Glomerular endothelial cell (primary cell): Measurements from ENCODE around the gene NRARP. TPM values are rescaled to one million over a fixed set of nuclear protein-coding genes. Genes with fewer than 3 reads are reported as not detected.

Experiments used
- total RNA-seq: library from RNA; depleted of rRNA; stranded (reverse); fragments of >200 nt; gene quantifications from 2 replicates; pipeline ENCODE4 v1.2.3, GENCODE V29; 2015

Gene NRARP
- total RNA-seq, 1 donor from 2014 or later: 188 TPM

Other genes starting within 250 kb of the NRARP start
- not detected in 2 replicates for gene ENTPD2, start 248.2 kb downstream of the NRARP start, total RNA-seq
- 6.1 and 6.7 TPM in 2 replicates for gene SAPCD2, start 231.7 kb downstream of the NRARP start, total RNA-seq
- gene UAP1L1, start 224.8 kb downstream of the NRARP start, total RNA-seq: 17.2 and 30.3 TPM in 2 replicates
- gene MAN1B1, start 215.3 kb downstream of the NRARP start, total RNA-seq: 109 and 118 TPM in 2 replicates
- gene DPP7, start 187.5 kb downstream of the NRARP start, total RNA-seq: 154 and 167 TPM in 2 replicates
- gene GRIN1, start 163.1 kb downstream of the NRARP start, total RNA-seq: not detected in 2 replicates
- not detected in 2 replicates for gene LRRC26, start 132.2 kb downstream of the NRARP start, total RNA-seq
- not detected in 2 replicates for gene TMEM210, start 130.2 kb downstream of the NRARP start, total RNA-seq
- gene ANAPC2, start 113.7 kb downstream of the NRARP start, total RNA-seq: 22.9 and 34.2 TPM in 2 replicates
- 91.8 and 109 TPM in 2 replicates for gene SSNA1, start 113.6 kb downstream of the NRARP start, total RNA-seq
- 10.0 and 10.8 TPM in 2 replicates for gene TPRN, start 101.5 kb downstream of the NRARP start, total RNA-seq
- 24.3 and 32.1 TPM in 2 replicates for gene TMEM203, start 96.6 kb downstream of the NRARP start, total RNA-seq
- 10.3 and 12.8 TPM in 2 replicates for gene NDOR1, start 96.6 kb downstream of the NRARP start, total RNA-seq
- gene RNF208, start 80.0 kb downstream of the NRARP start, total RNA-seq: 0.76 and 2.9 TPM in 2 replicates
- 0.41 and 0.78 TPM in 2 replicates for gene CYSRT1, start 77.1 kb downstream of the NRARP start, total RNA-seq
- gene RNF224, start 74.8 kb downstream of the NRARP start, total RNA-seq: not detected in 2 replicates
- gene SLC34A3, start 71.4 kb downstream of the NRARP start, total RNA-seq: not detected in 2 replicates
- 400 and 427 TPM in 2 replicates for gene TUBB4B, start 61.0 kb downstream of the NRARP start, total RNA-seq
- not detected in 2 replicates for gene STPG3, start 51.0 kb downstream of the NRARP start, total RNA-seq
- 48.5 and 63.0 TPM in 2 replicates for gene NELFB, start 46.9 kb downstream of the NRARP start, total RNA-seq
- 59.7 and 81.4 TPM in 2 replicates for gene TOR4A, start 24.5 kb downstream of the NRARP start, total RNA-seq
- gene EXD3, start 120.9 kb upstream of the NRARP start, total RNA-seq: 20.9 and 32.6 TPM in 2 replicates
- gene NOXA1, start 121.1 kb upstream of the NRARP start, total RNA-seq: 1.2 and 1.7 TPM in 2 replicates
- 0.10 and 0.18 TPM in 2 replicates for gene ENTPD8, start 139.1 kb upstream of the NRARP start, total RNA-seq
- gene NSMF, start 157.1 kb upstream of the NRARP start, total RNA-seq: 53.7 and 74.7 TPM in 2 replicates
- gene PNPLA7, start 248.1 kb upstream of the NRARP start, total RNA-seq: 2.4 and 2.8 TPM in 2 replicates
- gene MRPL41, start 249.6 kb upstream of the NRARP start, total RNA-seq: 74.2 and 86.0 TPM in 2 replicates